GM21786 (cell line): ENCODE data around the gene ZNF133.
"Not testable (repeated sequence)": the region's sequence is repeated elsewhere in the genome, so short reads cannot be mapped to it uniquely, and the experiment has no call there.

Experiments used
- ATAC-seq: cut with Tn5 transposase; IDR thresholded peaks from one replicate; pipeline ENCODE4 v1.9.1; 2021; ENCODE audit not compliant: unreplicated experiment

Gene ZNF133

GRCh38 chr20:18287915-18288748, at the start of gene ZNF133:
Gene ZNF133 (plus strand): TSS chr20:18288527. CDS start chr20:18305687, 17,160 bp downstream.
- peak; percentile 98 for ATAC-seq

DNA sequence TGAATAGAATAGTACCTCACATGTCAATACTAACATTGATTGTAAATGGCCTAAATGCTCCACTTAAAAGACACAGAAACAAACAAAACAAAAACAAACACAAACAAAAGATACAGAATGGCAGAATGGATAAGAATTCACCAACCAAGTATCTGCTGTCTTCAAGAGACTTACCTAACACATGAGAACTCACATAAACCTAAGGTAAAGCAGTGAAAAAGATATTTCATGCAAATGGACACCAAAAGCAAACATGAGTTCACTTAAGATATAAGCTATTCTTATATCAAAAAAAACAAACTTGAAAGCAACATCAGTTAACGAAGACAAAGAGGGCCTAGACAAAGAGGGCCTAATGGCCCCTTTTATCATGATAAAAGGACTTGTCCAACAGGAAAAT, 47.3 kb upstream of the ZNF133 start:
- no peak for ATAC-seq

DNA sequence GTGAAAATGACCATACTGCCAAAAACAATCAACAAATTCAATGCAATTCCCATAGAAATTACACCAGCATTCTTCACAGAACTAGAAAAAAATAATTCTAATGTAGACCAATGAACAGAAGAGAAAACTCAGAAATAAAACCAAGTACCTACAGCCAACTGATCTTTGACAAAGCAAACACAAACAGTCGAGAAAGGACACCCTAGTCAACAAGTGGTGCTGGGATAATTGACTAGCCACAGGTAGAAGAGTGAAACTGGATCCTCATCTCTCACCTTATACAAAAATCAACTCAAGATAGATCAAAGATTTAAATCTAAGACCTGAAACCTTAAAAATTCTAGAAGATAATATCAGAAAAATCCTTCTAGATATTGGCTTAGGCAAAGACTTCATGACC, 44.5 kb upstream of the ZNF133 start:
- ATAC-seq, result no peak

DNA sequence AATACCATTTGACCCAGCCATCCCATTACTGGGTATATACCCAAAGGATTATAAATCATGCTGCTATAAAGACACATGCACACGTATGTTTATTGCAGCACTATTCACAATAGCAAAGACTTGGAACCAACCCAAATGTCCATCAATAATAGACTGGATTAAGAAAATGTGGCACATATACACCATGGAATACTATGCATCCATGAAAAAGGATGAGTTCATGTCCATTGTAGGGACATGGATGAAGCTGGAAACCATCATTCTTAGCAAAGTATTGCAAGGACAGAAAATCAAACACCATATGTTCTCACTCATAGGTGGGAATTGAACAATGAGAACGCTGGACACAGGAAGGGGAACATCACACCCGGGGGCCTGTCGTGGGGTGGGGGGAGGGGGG, 39.8 kb upstream of the ZNF133 start:
- ATAC-seq, result not testable (repeated sequence)

- ATAC-seq, result no peak
Measured at GRCh38 chr20:18250217-18250616, 38.1 kb upstream of the ZNF133 start.

DNA sequence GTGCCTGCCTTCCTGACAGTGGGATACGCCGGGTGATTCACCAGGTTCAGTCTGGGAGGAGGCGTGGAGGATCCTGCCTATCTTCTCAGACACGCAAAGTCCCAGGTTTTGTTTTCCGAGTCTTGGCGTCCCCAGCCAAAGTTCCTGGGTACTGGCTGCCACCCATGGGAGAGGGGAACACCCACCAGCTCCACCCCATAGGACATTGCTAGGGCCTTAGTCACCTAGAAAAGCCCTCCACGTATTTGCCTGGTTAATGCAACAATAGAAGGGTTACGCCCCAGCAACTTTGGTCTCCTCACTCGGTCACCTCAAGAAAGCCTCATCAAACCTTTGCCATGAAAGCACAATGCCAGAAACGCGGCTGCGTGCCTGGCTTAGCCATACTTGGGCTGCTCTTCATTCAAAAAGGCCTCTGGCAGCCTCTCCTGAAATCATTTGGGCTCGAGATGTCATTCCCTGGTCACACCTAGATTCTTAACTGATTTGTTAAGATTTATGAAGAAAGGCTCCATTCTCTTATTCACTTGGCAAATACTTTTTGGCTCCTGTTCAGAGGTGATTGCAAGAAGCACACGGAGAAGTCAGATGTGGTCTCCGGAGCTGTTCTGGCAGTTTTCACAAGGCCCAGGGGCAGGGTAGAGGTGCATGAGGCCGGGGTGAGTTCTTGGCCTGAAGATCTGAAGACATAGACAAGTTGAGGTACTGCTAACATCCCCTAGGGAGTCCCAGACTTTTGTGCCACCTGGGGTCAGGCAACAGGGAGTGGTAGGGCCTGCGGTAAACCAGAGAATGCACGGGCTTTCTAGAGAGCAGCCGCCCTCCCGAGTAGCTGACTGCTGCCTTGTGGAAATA, 35.5 kb upstream of the ZNF133 start:
- no peak for ATAC-seq

DNA sequence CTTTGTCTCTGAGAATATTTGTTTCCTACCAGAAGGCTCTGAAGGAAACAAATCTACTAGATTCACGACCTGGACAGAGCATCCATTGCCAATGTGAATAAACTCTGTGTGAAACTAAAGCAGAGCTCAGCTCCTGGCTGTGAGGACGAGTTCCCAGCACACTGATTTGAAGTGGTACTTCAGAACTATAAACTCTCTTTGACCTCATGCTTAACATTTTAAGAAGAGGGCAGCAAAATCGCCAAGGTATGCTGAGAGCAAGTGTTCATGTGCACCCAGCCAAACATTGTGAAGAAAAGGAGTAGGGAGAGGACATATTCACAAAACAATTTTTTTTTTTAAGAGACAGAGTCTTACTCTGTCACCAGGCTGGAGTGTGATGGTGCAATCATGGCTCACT, 33.7 kb upstream of the ZNF133 start:
- no peak for ATAC-seq

DNA sequence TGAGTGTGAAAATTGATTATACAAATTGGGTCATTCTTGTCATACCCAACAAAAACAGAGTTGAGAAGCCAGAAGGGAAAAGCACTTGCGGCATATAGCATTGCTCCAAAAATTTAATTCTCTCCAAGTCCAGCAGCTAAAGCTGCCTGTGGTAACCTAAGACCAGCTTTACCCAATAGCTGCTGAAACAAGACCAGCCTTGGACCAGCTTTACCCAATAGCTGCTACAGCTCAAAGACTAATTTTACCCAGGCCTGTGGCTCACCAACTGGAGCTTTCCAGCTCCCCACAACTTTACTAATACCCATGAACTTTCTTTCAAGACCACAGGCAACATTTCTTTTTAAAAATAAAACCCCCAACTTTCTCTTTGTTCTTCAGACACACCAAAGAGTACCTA, 32.8 kb upstream of the ZNF133 start:
- no peak for ATAC-seq

GRCh38 chr20:18256440-18257090, 31.8 kb upstream of the ZNF133 start:
- no peak for ATAC-seq

DNA sequence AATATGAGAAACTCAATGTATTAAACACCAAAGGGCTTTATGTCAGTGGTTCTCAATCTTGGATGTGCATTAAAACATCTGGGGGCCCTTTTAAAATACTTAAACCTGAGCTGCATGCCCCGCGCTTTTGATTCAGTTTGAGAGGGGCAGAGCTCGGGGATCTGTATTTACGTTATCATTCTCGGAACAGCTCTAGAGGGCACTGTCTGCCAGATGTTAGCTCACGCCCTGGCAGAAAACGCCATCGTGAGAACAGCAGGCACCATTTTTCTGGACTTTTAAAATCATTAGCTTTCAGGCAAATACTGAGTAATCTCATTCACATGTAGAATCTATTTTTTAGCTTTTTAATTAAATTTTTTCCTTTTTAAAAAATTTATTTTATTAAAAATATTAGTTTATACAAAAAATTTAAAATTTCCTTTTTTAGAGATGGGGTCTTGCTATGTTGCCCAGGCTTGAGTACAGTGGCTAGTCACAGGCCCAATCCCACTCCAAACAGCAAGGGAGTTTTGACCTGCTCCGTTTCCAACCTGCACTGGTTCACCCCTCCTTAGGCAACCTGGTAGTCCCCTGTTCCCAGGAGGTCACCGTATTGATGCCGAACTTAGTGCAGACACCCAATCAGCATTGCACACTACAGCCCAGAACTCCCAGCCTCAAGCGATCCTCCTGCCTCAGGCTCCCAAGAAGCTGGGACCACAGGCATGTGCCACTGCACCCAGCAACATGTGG, 30.0 kb upstream of the ZNF133 start:
- ATAC-seq, result no peak

DNA sequence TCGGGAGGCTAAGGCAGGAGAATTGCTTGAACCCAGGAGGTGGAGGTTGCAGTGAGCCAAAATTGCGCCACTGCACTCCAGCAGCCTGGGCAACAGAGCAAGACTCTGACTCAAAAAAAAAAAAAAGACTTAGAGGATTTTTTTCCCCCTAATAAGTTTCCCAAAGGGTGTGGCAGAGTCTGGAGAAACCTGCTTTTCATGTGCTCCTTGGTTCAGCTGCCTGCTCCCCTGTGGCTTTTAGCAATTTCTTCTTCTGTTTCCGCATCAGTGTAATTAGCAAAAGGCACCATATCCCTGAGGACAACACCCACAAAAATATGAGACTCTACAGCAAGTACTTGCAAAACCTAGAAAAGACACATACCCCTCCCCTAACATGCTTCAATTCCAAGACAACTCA, 28.6 kb upstream of the ZNF133 start:
- ATAC-seq, result no peak

GRCh38 chr20:18263723-18264122, 24.6 kb upstream of the ZNF133 start:
- no peak for ATAC-seq

DNA sequence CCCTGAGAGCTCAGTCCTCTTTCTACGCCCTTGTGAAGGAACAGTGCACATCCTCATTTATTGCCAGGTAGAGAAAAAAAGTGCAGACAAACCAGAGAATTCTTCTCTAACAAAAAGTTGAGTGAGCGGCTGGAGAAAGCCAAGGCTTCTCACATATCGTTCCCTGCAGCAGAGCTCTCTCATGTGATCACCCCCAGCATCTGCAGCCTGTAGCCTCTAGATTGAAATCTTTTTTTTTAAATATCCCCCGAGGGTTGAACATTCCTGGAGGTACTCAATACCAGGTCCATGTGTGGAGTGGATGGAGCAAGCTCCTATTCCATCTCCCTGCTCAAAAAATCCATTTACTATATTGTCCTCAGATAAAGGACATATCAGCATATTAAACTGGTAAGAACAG, 22.9 kb upstream of the ZNF133 start:
- no peak for ATAC-seq

GRCh38 chr20:18266282-18266681, 22.0 kb upstream of the ZNF133 start:
- no peak for ATAC-seq

DNA sequence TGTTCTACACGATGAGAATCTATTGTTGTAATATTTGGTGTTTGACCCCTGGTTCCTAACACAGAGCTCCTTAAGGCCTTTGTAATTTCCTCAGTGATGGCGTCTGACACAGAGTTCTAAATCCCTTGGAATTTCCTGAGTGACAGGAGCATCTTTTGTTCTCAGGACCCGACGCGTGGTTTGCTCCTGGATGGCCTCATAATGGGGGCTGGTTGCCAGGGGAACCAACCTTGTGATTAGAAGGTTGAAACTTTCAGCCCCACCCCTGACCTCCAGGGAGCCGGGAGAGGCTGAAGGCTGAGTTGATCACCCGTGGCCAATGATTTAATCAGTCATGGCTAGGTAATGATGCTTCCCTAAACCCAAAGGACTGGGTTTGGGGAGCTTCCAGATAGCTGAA, 20.5 kb upstream of the ZNF133 start:
- no peak for ATAC-seq

GRCh38 chr20:18271160-18271559, 17.2 kb upstream of the ZNF133 start:
- no peak for ATAC-seq

DNA sequence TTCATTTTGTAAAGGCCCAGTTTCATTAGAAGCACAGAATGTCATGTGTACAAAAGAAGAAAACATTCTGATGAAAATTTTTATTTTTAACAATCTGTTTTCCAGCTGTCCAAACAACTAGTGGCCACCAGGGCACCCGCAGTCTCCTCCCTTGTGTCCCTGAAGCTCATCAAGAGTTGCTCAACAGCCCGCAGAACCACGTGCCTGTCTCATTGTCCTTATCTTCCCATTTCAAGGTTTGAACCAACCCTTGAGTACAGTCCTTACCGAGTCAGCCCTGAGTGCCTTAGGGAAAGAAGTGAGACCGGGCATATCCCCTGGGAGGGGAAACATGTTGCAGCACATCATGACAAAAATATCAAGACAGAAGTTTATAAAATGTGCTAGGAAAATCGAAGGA, 15.9 kb upstream of the ZNF133 start:
- no peak for ATAC-seq

- no peak for ATAC-seq
Measured at GRCh38 chr20:18273738-18274137, 14.6 kb upstream of the ZNF133 start.

DNA sequence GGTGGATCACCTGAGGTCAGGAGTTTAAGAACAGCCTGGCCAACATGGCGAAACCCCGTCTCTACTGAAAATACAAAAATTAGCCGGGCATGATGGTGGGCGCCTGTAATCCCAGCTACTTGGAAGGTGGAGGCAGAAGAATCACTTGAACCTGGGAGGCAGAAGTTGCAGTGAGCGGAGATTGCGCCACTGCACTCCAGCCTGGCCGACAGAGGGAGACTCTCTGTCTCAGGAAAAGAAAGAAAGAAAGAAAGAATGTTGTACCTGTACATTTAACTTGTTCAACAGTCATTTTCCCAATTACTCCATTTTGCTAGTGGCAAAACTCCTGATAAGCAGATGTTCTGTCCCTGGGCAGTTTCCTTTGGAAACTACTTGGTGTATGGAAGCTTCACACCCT, 12.4 kb upstream of the ZNF133 start:
- not testable (repeated sequence) for ATAC-seq

- ATAC-seq, result peak; percentile 60
Measured at GRCh38 chr20:18276821-18277220, 11.5 kb upstream of the ZNF133 start.

DNA sequence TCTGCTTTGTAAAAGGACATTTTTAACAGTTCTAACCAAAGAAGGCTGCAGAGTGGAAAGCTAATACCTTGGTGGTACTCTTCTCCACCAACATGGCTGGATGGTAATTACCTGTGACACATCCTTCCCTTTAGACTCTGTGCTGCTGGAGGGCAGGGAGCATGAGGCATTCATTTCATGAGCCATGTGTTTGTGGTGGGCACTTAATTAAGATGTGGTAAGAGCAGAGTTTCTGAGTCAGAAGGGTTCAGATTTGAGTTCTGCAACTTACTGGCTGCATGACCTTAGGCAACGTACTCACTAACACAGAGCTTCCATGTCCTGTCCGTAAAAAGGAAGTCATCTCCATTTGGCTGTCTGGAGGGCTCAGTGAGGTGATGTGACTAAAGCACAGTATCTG, 9.1 kb upstream of the ZNF133 start:
- no peak for ATAC-seq
